HCT116 (cell line): ENCODE results near the gene TLCD3B.

ENCODE experiments used
- CTCF ChIP-seq, 3 experiments: fragments of 200-600 bp in 1 of 3; sonication (generic) in 1 of 3; IDR thresholded peaks in 2 of 3; conservative IDR thresholded peaks in 1 of 3; 2 replicates each; pipeline ENCODE4 v1.5.1; 2012 to 2017; ENCODE audit warnings: low read depth in 2 of 3, low read length in 2 of 3, antibody characterized with exemption in 1 of 3, borderline replicate concordance in 1 of 3, control low read depth in 1 of 3, mild to moderate bottlenecking in 1 of 3, mixed read lengths in 1 of 3, mixed run types in 1 of 3, moderate library complexity in 1 of 3; ENCODE audit not compliant: insufficient read depth in 1 of 3
- MAX ChIP-seq: IDR thresholded peaks from 2 replicates; pipeline ENCODE4 v1.6.1; 2012
- POLR2AphosphoS5 ChIP-seq: IDR thresholded peaks from 2 replicates; pipeline ENCODE4 v1.6.1; 2011; ENCODE audit warnings: mild to moderate bottlenecking, low read depth, low read length, moderate library complexity
- REST ChIP-seq: IDR thresholded peaks from 2 replicates; pipeline ENCODE4 v1.6.1; 2012; ENCODE audit warnings: low read depth

GRCh38 chr16:30066761-30067583 lies 35.9 kb upstream of the TLCD3B start:
- TF ChIP-seq REST (no peak), CTCF (IDR thresholded peaks at IDR 0.05 in 2 of 3, conservative IDR thresholded peaks at IDR 0.05 in 1 of 3; ENCODE audit: borderline replicate concordance in 1 of 3, insufficient read depth in 1 of 3, low read depth in 2 of 3, low read length in 2 of 3) (no peak), MAX (no peak), POLR2AphosphoS5 (peak; percentile 17)
